GM12865 (cell line): Measurements from ENCODE around the gene MRPL38.
A peak's percentile ranks its signal among the peaks of the same experiment; 100 is the strongest.

Experiments used
- DNase-seq: peaks from one replicate; pipeline ENCODE4 v3.0.0; 2010; ENCODE audit warnings: low read depth
- H3K4me3 ChIP-seq: 2 replicates; pipeline ENCODE4 v1.5.1; 2011; ENCODE audit warnings: mild to moderate bottlenecking, low read depth, low read length, control low read depth
- TF ChIP-seq, protein P1 (sequence below): IDR thresholded peaks from 2 replicates; pipeline ENCODE4 v1.5.1; 2011; ENCODE audit warnings: low read length, control low read depth, low read depth, inconsistent platforms; ENCODE audit not compliant: insufficient read depth; ENCODE audit errors: missing control alignments

MRPL38 gene

DNA sequence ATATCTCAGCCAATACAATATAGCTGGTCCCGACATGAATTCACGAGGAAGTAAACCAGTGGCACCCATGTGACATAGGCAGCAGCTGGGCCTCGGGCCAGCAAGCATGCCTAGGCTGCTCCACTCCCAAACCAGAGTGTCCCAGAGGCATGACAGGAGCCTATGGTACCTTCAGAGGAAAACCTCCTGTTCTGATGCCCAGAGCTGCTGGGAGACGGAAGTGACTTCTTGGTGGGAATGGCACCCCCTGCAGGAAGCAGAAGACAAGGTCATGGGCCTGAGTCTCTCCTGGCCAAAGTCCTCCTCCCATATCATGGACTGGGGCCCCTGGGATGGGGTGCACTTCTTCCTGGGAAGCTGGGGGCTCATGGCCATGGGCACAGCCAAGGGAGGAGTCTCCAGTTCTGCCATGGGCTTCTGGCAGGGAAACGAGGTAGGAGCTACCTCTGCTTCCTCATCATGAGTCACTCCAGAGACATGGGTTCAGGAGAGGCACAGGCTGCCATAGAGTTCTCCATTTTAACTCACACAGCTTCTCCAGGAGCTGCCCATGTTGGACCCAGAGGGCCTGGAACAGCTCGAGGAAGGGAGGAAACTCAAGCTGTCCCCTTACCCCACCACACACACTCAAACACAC is 22.7 kb upstream of the MRPL38 start:
- peak; percentile 45 for DNase-seq
- H3K4me3 ChIP-seq, result no peak overlapping the region

DNA sequence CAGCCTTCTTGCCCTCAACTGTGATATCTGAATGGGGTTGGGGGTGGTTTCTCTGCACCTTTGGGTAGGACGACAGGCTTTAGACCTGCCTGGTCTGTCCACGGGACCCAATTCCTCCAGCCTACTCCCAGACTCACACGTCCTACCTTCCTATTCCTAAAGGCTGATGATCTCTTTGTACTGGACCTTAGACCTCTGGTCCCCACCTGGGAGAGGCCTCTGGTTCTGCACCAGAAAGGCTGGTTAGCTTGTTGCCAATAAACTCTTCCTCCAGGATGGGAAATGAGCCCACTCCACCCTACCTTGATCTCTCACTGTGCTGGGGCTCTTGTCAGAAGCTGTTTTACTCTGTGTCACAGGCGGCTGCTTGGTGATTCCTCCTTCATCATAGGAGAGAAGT is 21.8 kb upstream of the MRPL38 start:
- no peak for DNase-seq
- TF ChIP-seq, protein P1, sequence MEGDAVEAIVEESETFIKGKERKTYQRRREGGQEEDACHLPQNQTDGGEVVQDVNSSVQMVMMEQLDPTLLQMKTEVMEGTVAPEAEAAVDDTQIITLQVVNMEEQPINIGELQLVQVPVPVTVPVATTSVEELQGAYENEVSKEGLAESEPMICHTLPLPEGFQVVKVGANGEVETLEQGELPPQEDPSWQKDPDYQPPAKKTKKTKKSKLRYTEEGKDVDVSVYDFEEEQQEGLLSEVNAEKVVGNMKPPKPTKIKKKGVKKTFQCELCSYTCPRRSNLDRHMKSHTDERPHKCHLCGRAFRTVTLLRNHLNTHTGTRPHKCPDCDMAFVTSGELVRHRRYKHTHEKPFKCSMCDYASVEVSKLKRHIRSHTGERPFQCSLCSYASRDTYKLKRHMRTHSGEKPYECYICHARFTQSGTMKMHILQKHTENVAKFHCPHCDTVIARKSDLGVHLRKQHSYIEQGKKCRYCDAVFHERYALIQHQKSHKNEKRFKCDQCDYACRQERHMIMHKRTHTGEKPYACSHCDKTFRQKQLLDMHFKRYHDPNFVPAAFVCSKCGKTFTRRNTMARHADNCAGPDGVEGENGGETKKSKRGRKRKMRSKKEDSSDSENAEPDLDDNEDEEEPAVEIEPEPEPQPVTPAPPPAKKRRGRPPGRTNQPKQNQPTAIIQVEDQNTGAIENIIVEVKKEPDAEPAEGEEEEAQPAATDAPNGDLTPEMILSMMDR, result no peak
- H3K4me3 ChIP-seq, result no peak overlapping the region

More for the DNA sequence above, 22.7 kb upstream of the MRPL38 start:
- TF ChIP-seq, protein P1, result peak; percentile 51

DNA sequence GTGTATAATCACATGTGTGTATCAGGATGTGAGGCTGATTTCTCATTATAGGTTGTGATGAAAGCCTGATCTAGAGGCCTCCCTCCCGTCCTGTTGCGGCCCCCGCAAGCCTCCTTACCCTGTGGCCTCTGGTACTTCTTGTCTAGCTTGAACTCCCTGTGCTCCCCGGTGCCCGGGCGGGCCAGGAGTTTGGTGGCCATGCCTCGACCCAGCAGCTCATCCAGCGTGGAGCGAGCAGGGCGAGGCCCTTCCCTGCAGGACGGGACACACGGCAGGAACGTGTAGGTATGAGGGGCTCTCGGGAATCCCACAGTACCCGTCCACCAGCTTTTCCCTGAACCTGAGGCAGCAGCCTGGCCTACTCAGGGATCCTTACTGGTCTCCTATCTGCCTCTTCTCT is 21.2 kb upstream of the MRPL38 start:
- TF ChIP-seq, protein P1, result no peak
- no peak for DNase-seq

DNA sequence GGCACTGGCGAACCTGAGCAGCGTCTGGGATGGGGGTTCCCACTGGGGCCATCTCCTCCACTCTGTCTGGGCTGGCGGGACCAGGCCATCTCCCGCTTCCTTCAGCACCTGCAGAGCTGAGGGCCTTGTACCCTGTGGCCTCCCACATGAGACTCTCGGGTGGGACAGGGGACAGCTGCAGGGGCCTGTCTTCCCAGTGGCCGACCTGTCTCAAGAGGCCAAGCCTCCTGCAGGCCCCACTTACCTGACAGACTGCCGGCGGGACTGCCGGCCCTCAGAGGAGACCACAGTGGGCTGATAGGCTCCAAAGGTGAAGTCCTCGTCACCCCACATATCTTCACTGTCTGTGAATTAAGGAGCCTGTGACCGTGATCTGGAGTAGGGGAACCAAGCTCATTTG is 20.4 kb upstream of the MRPL38 start:
- no peak for DNase-seq
- TF ChIP-seq, protein P1, result no peak
- H3K4me3 ChIP-seq, result no peak overlapping the region

More for the DNA sequence above, 21.2 kb upstream of the MRPL38 start:
- no peak overlapping the region for H3K4me3 ChIP-seq

DNA sequence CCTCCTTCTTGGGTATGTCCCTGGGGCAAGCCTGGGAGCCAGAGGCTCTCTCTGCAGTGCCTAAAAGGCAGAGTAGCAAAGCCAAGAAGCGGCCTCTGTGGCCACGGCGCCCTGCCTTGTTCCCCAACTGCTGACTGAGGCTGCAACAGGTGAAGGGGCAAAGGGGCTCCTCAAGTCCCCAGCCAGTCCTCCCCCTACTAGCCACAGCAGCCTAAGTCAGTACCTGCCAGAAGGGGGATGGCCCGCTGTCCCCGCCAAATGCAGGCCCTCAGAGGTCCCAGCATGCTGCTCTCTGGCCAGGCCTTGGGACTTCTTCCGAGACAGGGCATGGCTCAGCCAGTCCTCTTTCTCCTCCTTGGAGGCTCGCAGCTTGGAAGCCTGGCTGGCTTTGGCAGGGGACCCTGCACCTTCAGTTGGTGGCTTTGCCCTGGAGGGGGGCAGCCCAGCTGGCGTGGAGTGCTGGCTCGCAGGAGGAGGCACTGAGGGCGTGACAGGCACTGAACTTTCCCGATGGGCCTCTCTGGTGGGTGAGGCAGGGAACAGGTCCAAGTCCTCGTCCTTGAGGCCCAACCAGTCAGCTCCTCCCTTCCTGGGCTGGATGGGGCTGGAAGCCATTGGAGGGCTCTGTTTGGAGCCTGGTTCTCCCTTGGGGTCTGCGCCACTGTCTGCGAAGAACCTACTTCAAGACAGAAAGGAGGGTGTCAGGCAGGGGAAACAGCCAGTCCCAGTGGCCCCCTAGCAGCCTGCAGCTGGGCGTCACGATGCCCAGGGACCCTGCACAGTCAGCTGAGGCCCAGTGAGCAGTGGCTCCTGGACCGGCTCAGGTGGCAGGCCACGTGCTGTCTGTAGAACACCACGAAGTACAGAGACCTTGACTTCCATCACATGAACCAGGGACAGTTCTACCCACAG is 18.5 kb upstream of the MRPL38 start:
- TF ChIP-seq, protein P1, result no peak
- DNase-seq, result no peak
- no peak overlapping the region for H3K4me3 ChIP-seq

DNA sequence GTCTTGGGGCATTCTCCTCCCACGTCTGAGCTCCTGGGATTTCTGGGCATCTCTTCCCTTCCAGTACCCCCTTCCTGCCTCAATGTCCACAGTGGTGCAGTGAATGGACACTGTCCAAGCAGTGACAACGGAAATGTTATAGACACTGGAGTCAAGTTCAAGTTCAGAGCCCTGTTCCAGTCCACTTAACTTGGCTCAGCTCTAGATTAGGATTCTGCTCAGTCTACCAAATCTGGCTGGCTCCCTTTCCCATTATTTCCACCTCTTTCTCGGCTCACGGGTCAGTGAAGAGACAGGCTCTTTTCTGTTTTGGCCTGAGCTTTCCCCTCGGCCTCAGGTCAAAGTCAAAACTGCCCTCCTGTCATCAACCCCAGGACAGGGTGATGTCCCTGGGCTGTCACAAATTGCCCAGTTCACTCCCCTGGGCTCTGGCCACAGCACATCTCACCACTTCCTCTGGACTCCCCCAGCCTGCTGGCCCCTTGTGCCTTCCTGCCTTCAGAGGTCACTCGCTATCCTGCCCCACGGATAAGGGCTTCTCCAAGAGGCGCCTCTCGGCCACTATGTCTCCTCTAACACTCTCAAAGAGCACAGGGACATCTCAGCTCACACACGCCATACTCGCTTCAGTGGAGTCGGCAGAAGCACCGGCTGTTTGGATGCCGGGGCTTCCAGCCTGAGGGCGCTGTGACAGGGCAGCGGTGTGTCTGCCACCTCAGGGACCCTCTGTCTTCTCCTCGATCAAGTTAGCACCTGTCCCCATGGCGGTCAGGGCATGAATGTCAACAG is 17.7 kb upstream of the MRPL38 start:
- no peak overlapping the region for H3K4me3 ChIP-seq
- TF ChIP-seq, protein P1, result no peak
- no peak for DNase-seq
